ENCODE measurements around the gene USP17L20. TPM values are rescaled to one million over a fixed set of nuclear protein-coding genes. Genes with fewer than 3 reads are reported as not detected.
"Not testable (repeated sequence)": the region's sequence is repeated elsewhere in the genome, so short reads cannot be mapped to it uniquely, and the experiment has no call there.

USP17L20 gene
- total RNA-seq, 1 experiment from 2014 or later = not detected

DNA sequence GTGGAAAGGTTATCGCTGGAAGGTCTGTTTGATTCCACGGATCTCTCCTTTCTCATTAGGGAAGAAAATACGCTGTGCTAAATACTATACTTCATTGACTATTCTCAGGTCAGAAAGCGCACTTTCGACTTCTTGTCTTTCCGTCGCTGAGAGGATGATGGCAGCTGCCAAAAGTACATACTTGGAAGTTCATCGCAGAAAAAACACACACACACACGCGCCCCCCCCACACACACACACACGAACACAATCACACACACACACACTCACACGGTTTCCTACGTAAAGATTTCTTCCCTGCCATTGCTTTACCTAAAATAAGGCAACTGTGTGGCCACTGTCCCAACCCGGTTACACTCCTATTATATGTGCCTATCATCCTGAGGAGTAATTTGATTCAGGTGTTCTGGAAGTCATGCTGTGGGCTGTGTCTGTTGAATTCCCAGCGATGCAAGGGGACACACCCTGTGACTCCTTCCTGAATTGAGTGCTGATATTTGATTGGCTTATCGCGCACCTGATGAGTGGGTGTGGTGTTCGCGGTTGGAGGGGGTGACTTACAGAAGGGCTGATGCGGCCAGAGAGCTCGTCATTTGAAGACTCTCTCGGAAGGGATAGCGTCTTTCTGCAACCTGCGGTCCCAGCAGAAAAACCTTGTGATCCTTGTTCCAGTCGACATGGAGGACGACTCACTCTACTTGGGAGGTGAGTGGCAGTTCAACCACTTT is 9.8 kb upstream of the USP17L20 start, which contains the start of gene USP17L18:
TSS of gene USP17L18 (plus strand) at position 678 of the 728 bp plus-strand sequence. CDS start at position 678, 0 bp downstream.
- BruUV-seq (replicated peaks); CTCF ChIA-PET; H3K4me3 Mint-ChIP-seq (ENCODE audit: low read depth, unreplicated experiment): not testable (repeated sequence)

GRCh38 chr4:9253078-9253477 is 4.8 kb upstream of the USP17L20 start, which contains the start of gene USP17L19:
USP17L19 (plus strand) TSS chr4:9253378; CDS start chr4:9253378, 0 bp downstream.
- H3K27me3 Mint-ChIP-seq (ENCODE audit: unreplicated experiment); BruUV-seq (replicated peaks); H3K4me1 Mint-ChIP-seq (ENCODE audit: low read depth, unreplicated experiment); CTCF ChIA-PET; DNase-seq; H3K27ac Mint-ChIP-seq (ENCODE audit: unreplicated experiment); H3K36me3 Mint-ChIP-seq (ENCODE audit: insufficient read depth, unreplicated experiment); intact Hi-C loops (cut with micrococcal nuclease; ENCODE audit: unreplicated experiment); H3K4me3 Mint-ChIP-seq (ENCODE audit: low read depth, unreplicated experiment); H3K9me3 Mint-ChIP-seq (ENCODE audit: low read depth, unreplicated experiment): not testable (repeated sequence)

More for the DNA sequence above, 9.8 kb upstream of the USP17L20 start, which contains the start of gene USP17L18:
- H3K9me3 Mint-ChIP-seq (ENCODE audit: low read depth, unreplicated experiment); H3K4me1 Mint-ChIP-seq (ENCODE audit: low read depth, unreplicated experiment); H3K36me3 Mint-ChIP-seq (ENCODE audit: insufficient read depth, unreplicated experiment); H3K27me3 Mint-ChIP-seq (ENCODE audit: unreplicated experiment); intact Hi-C loops (cut with micrococcal nuclease; ENCODE audit: unreplicated experiment); DNase-seq; H3K27ac Mint-ChIP-seq (ENCODE audit: unreplicated experiment): not testable (repeated sequence)

- DNase-seq; intact Hi-C loops (cut with micrococcal nuclease; ENCODE audit: unreplicated experiment); H3K27me3 Mint-ChIP-seq (ENCODE audit: unreplicated experiment); CTCF ChIA-PET; H3K27ac Mint-ChIP-seq (ENCODE audit: unreplicated experiment); H3K4me1 Mint-ChIP-seq (ENCODE audit: low read depth, unreplicated experiment); H3K36me3 Mint-ChIP-seq (ENCODE audit: insufficient read depth, unreplicated experiment); H3K9me3 Mint-ChIP-seq (ENCODE audit: low read depth, unreplicated experiment); H3K4me3 Mint-ChIP-seq (ENCODE audit: low read depth, unreplicated experiment); BruUV-seq (replicated peaks): not testable (repeated sequence)
Observed at GRCh38 chr4:9262572-9262971, 4.6 kb downstream of the USP17L20 start, which contains the start of gene USP17L21. USP17L21 (plus strand) TSS chr4:9262872; CDS start chr4:9262872, 0 bp downstream.

- CTCF ChIA-PET; intact Hi-C loops (cut with micrococcal nuclease; ENCODE audit: unreplicated experiment); H3K27ac Mint-ChIP-seq (ENCODE audit: unreplicated experiment); BruUV-seq (replicated peaks); H3K27me3 Mint-ChIP-seq (ENCODE audit: unreplicated experiment); H3K9me3 Mint-ChIP-seq (ENCODE audit: low read depth, unreplicated experiment); DNase-seq; H3K4me3 Mint-ChIP-seq (ENCODE audit: low read depth, unreplicated experiment); H3K36me3 Mint-ChIP-seq (ENCODE audit: insufficient read depth, unreplicated experiment); H3K4me1 Mint-ChIP-seq (ENCODE audit: low read depth, unreplicated experiment): not testable (repeated sequence)
Observed at GRCh38 chr4:9267319-9267718, 9.4 kb downstream of the USP17L20 start, which contains the start of gene USP17L22. USP17L22 (plus strand) TSS chr4:9267619; CDS start chr4:9267619, 0 bp downstream.

GRCh38 chr4:9271719-9272118 is 13.8 kb downstream of the USP17L20 start:
- BruUV-seq (replicated peaks); H3K4me1 Mint-ChIP-seq (ENCODE audit: low read depth, unreplicated experiment); intact Hi-C loops (cut with micrococcal nuclease; ENCODE audit: unreplicated experiment); CTCF ChIA-PET; H3K9me3 Mint-ChIP-seq (ENCODE audit: low read depth, unreplicated experiment); H3K4me3 Mint-ChIP-seq (ENCODE audit: low read depth, unreplicated experiment); H3K27me3 Mint-ChIP-seq (ENCODE audit: unreplicated experiment); H3K27ac Mint-ChIP-seq (ENCODE audit: unreplicated experiment); H3K36me3 Mint-ChIP-seq (ENCODE audit: insufficient read depth, unreplicated experiment): not testable (repeated sequence)
- peak; percentile 1 for DNase-seq

Other genes starting within 250 kb of the USP17L20 start
- not detected in 2 replicates for gene FAM90A26, start 87.7 kb upstream of the USP17L20 start, total RNA-seq (2022)
- not detected in 2 replicates for gene USP17L10, start 47.5 kb upstream of the USP17L20 start, total RNA-seq (2022)
- gene USP17L11, start 42.7 kb upstream of the USP17L20 start, total RNA-seq (2022) = not detected in 2 replicates
- not detected in 2 replicates for gene USP17L12, start 38.0 kb upstream of the USP17L20 start, total RNA-seq (2022)
- gene USP17L13, start 33.2 kb upstream of the USP17L20 start, total RNA-seq (2022) = not detected in 2 replicates
- gene USP17L15, start 23.7 kb upstream of the USP17L20 start, total RNA-seq (2022) = not detected in 2 replicates
- gene USP17L17, start 14.2 kb upstream of the USP17L20 start, total RNA-seq (2022) = not detected in 2 replicates
- gene USP17L18, start 9.5 kb upstream of the USP17L20 start, total RNA-seq (2022) = not detected in 2 replicates
- gene USP17L19, start 4.7 kb upstream of the USP17L20 start, total RNA-seq (2022) = not detected in 2 replicates
- gene USP17L21, start 4.7 kb downstream of the USP17L20 start, total RNA-seq (2022) = not detected in 2 replicates
- not detected in 2 replicates for gene USP17L22, start 9.5 kb downstream of the USP17L20 start, total RNA-seq (2022)
- gene USP17L24, start 67.0 kb downstream of the USP17L20 start, total RNA-seq (2022) = not detected in 2 replicates
- gene USP17L25, start 71.8 kb downstream of the USP17L20 start, total RNA-seq (2022) = not detected in 2 replicates
- gene USP17L26, start 76.5 kb downstream of the USP17L20 start, total RNA-seq (2022) = not detected in 2 replicates
- not detected in 2 replicates for gene USP17L5, start 81.3 kb downstream of the USP17L20 start, total RNA-seq (2022)
- gene USP17L27, start 86.0 kb downstream of the USP17L20 start, total RNA-seq (2022) = not detected in 2 replicates
- not detected in 2 replicates for gene USP17L28, start 90.8 kb downstream of the USP17L20 start, total RNA-seq (2022)
- gene USP17L29, start 95.5 kb downstream of the USP17L20 start, total RNA-seq (2022) = not detected in 2 replicates
- not detected in 2 replicates for gene USP17L30, start 105.0 kb downstream of the USP17L20 start, total RNA-seq (2022)
- gene DEFB131A, start 186.3 kb downstream of the USP17L20 start, total RNA-seq (2022) = not detected in 2 replicates